OCI-LY1 (cell line): ENCODE data around the gene OR8B8.

Experiments
- H2AFZ ChIP-seq: fragments of 200-600 bp; sonication (generic), shearing (Covaris generic); 2 replicates; pipeline ENCODE4 v1.6.0; 2014; ENCODE audit warnings: antibody characterized with exemption, mild to moderate bottlenecking, low read length
- H3F3A ChIP-seq: fragments of 200-600 bp; sonication (generic), shearing (Covaris generic); 2 replicates; pipeline ENCODE4 v1.6.0; 2014; ENCODE audit warnings: mild to moderate bottlenecking, antibody characterized with exemption, low read length, moderate library complexity; ENCODE audit not compliant: insufficient read depth
- H3K27ac ChIP-seq: fragments of 200-600 bp; sonication (generic); 2 replicates; pipeline ENCODE4 v1.5.1; 2014; ENCODE audit warnings: low read length, mixed run types, mild to moderate bottlenecking, low read depth; ENCODE audit not compliant: poor library complexity, severe bottlenecking
- H3K27me3 ChIP-seq: fragments of 200-600 bp; sonication (generic); 2 replicates; pipeline ENCODE4 v1.6.0; 2014; ENCODE audit warnings: antibody characterized with exemption, mild to moderate bottlenecking, low read length, moderate library complexity; ENCODE audit not compliant: insufficient read depth
- H3K36me3 ChIP-seq: fragments of 200-600 bp; sonication (generic); 2 replicates; pipeline ENCODE4 v1.6.1; 2014; ENCODE audit warnings: mild to moderate bottlenecking, antibody characterized with exemption, low read length, moderate library complexity, mixed read lengths; ENCODE audit not compliant: insufficient read depth
- H3K4me1 ChIP-seq: fragments of 200-600 bp; sonication (generic); 2 replicates; pipeline ENCODE4 v1.5.1; 2014; ENCODE audit warnings: mild to moderate bottlenecking, low read length, moderate library complexity; ENCODE audit not compliant: insufficient read depth, severe bottlenecking
- H3K4me2 ChIP-seq: fragments of 200-600 bp; sonication (generic), shearing (Covaris generic); 2 replicates; pipeline ENCODE4 v1.6.1; 2014; ENCODE audit warnings: low read length
- H3K4me3 ChIP-seq: fragments of 200-600 bp; sonication (generic); 2 replicates; pipeline ENCODE4 v1.5.1; 2014; ENCODE audit warnings: low read length, low read depth, mild to moderate bottlenecking, mixed read lengths; ENCODE audit not compliant: poor library complexity, severe bottlenecking
- H3K79me2 ChIP-seq: fragments of 200-600 bp; shearing (Covaris generic); 2 replicates; pipeline ENCODE4 v1.6.1; 2016; ENCODE audit warnings: mixed run types, low read length, mixed read lengths; ENCODE audit not compliant: insufficient read depth
- H3K9ac ChIP-seq: fragments of 200-600 bp; sonication (generic), shearing (Covaris generic); 2 replicates; pipeline ENCODE4 v1.6.1; 2014; ENCODE audit warnings: mild to moderate bottlenecking, low read length, mixed read lengths
- H3K9me2 ChIP-seq: fragments of 200-600 bp; sonication (generic), shearing (Covaris generic); 2 replicates; pipeline ENCODE4 v1.6.1; 2014; ENCODE audit warnings: low read depth, mild to moderate bottlenecking, low read length, mixed read lengths
- H3K9me3 ChIP-seq: fragments of 200-600 bp; shearing (Covaris generic); 2 replicates; pipeline ENCODE4 v1.6.1; 2014; ENCODE audit warnings: low read length, mixed read lengths
- H4K20me1 ChIP-seq: fragments of 200-600 bp; sonication (generic), shearing (Covaris generic); 2 replicates; pipeline ENCODE4 v1.6.0; 2016; ENCODE audit warnings: mild to moderate bottlenecking, low read length; ENCODE audit not compliant: insufficient read depth
- EZH2 ChIP-seq: fragments of 200-600 bp; sonication (generic), shearing (Covaris generic); IDR thresholded peaks from 2 replicates; pipeline ENCODE4 v1.8.0; 2017; ENCODE audit warnings: borderline replicate concordance, mixed run types, mild to moderate bottlenecking, antibody characterized with exemption, low read length, moderate library complexity, mixed read lengths
- TF ChIP-seq, protein P1 (sequence below): fragments of 200-600 bp; sonication (generic), shearing (Covaris generic); IDR thresholded peaks from 2 replicates; pipeline ENCODE4 v1.5.1; 2017; ENCODE audit warnings: mild to moderate bottlenecking, antibody characterized with exemption, low read length, moderate library complexity, mixed read lengths

The OR8B8 gene

GRCh38 chr11:124475265-124475664, 29.8 kb upstream of the OR8B8 start:
- Histone ChIP-seq H3K9me2 (no peaks in the 10 kb centered on the region), H3K27me3 (no peaks in the 10 kb centered on the region), H3K9me3 (no peaks in the 10 kb centered on the region), H3K79me2 (no peaks in the 10 kb centered on the region), H3K4me2 (no peak overlapping the region), H3K27ac (no peak overlapping the region), H3F3A (no peaks in the 10 kb centered on the region), H4K20me1 (no peaks in the 10 kb centered on the region), H2AFZ (no peak overlapping the region), H3K9ac (no peak overlapping the region), H3K36me3 (no peaks in the 10 kb centered on the region), H3K4me3 (no peak overlapping the region), H3K4me1 (no peaks in the 10 kb centered on the region)
- TF ChIP-seq, protein P1, sequence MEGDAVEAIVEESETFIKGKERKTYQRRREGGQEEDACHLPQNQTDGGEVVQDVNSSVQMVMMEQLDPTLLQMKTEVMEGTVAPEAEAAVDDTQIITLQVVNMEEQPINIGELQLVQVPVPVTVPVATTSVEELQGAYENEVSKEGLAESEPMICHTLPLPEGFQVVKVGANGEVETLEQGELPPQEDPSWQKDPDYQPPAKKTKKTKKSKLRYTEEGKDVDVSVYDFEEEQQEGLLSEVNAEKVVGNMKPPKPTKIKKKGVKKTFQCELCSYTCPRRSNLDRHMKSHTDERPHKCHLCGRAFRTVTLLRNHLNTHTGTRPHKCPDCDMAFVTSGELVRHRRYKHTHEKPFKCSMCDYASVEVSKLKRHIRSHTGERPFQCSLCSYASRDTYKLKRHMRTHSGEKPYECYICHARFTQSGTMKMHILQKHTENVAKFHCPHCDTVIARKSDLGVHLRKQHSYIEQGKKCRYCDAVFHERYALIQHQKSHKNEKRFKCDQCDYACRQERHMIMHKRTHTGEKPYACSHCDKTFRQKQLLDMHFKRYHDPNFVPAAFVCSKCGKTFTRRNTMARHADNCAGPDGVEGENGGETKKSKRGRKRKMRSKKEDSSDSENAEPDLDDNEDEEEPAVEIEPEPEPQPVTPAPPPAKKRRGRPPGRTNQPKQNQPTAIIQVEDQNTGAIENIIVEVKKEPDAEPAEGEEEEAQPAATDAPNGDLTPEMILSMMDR: no peak

DNA sequence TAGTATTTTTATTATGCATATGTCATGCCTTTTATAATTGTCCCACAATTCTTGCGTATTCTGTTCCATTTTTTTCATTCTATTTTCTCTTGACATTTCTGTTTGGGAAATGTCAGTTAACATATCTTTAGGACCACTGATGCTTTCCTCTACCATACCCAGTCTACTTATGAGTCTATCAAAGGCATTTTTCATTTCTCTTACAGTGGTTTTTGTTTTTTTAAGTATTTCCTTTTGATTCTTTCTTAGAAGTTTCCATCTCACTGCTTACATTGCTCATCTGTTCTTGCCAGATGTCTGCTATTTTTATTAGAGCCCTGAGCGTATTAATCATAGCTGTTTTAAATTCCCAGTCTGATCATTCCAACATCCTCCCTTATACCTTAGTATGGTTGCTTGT, 29.3 kb upstream of the OR8B8 start:
- no peaks in the 10 kb centered on the region for H3K36me3 ChIP-seq

GRCh38 chr11:124474079-124474478, 28.6 kb upstream of the OR8B8 start:
- Histone ChIP-seq H3K9me2 (no peaks in the 10 kb centered on the region), H3K79me2 (no peaks in the 10 kb centered on the region), H3K4me2 (no peak overlapping the region), H3K27me3 (no peaks in the 10 kb centered on the region), H3K4me3 (no peak overlapping the region), H3K9me3 (no peaks in the 10 kb centered on the region), H3K4me1 (no peaks in the 10 kb centered on the region), H3K27ac (no peak overlapping the region), H4K20me1 (no peaks in the 10 kb centered on the region), H3F3A (no peaks in the 10 kb centered on the region), H2AFZ (no peak overlapping the region), H3K36me3 (no peaks in the 10 kb centered on the region), H3K9ac (no peak overlapping the region)
- TF ChIP-seq EZH2: no peak
- TF ChIP-seq, protein P1: no peak

More for the DNA sequence above, 29.3 kb upstream of the OR8B8 start:
- Histone ChIP-seq H4K20me1 (no peaks in the 10 kb centered on the region), H3K27ac (no peak overlapping the region), H3K9me3 (no peaks in the 10 kb centered on the region), H3K9me2 (no peaks in the 10 kb centered on the region), H3K9ac (no peak overlapping the region), H3K4me1 (no peaks in the 10 kb centered on the region), H3K4me2 (no peak overlapping the region), H3K27me3 (no peaks in the 10 kb centered on the region), H3F3A (no peaks in the 10 kb centered on the region), H3K4me3 (no peak overlapping the region), H2AFZ (no peak overlapping the region), H3K79me2 (no peaks in the 10 kb centered on the region)
- TF ChIP-seq, protein P1: no peak
- no peak for TF ChIP-seq EZH2
